ENCODE results near the gene RPL14.

The RPL14 gene

GRCh38 chr3:40487172-40487571 lies 30.0 kb downstream of the RPL14 start:
- no peaks in the 10 kb centered on the region for H3K9me3 ChIP-seq
- DNase-seq, result no peak
- no peak overlapping the region for H3K4me3 ChIP-seq (ENCODE audit: low read depth, low read length)
- H3K36me3 ChIP-seq, result no peaks in the 10 kb centered on the region
- H3K4me1 ChIP-seq, result no peaks in the 10 kb centered on the region
- H3K27me3 ChIP-seq, result no peaks in the 10 kb centered on the region
- TF ChIP-seq CTCF (IDR thresholded peaks at IDR 0.05; ENCODE audit: low read depth, low read length), result no peak

GRCh38 chr3:40490916-40491315 lies 33.8 kb downstream of the RPL14 start:
- H3K4me1 ChIP-seq, result no peaks in the 10 kb centered on the region
- no peak for TF ChIP-seq CTCF (IDR thresholded peaks at IDR 0.05; ENCODE audit: low read depth, low read length)
- DNase-seq, result no peak
- H3K36me3 ChIP-seq, result no peaks in the 10 kb centered on the region
- no peaks in the 10 kb centered on the region for H3K9me3 ChIP-seq
- no peak overlapping the region for H3K4me3 ChIP-seq (ENCODE audit: low read depth, low read length)
- H3K27me3 ChIP-seq, result no peaks in the 10 kb centered on the region

- no peak overlapping the region for H3K4me3 ChIP-seq (ENCODE audit: low read depth, low read length)
- H3K36me3 ChIP-seq, result no peaks in the 10 kb centered on the region
- TF ChIP-seq CTCF (IDR thresholded peaks at IDR 0.05; ENCODE audit: low read depth, low read length), result no peak
- H3K4me1 ChIP-seq, result no peaks in the 10 kb centered on the region
- no peak for DNase-seq
- H3K27me3 ChIP-seq, result no peaks in the 10 kb centered on the region
- H3K9me3 ChIP-seq, result no peaks in the 10 kb centered on the region
These were observed 37.6 kb downstream of the RPL14 start for GRCh38 chr3:40494698-40495097.

GRCh38 chr3:40497288-40497687 lies 40.1 kb downstream of the RPL14 start:
- Histone ChIP-seq H3K4me1 (no peaks in the 10 kb centered on the region), H3K36me3 (no peaks in the 10 kb centered on the region), H3K27me3 (no peaks in the 10 kb centered on the region), H3K4me3 (ENCODE audit: low read depth, low read length) (no peak overlapping the region), H3K9me3 (no peaks in the 10 kb centered on the region)
- no peak for DNase-seq
- TF ChIP-seq CTCF (IDR thresholded peaks at IDR 0.05; ENCODE audit: low read depth, low read length), result no peak

GRCh38 chr3:40499952-40500351 lies 42.8 kb downstream of the RPL14 start:
- Histone ChIP-seq H3K27me3 (no peaks in the 10 kb centered on the region), H3K36me3 (no peaks in the 10 kb centered on the region), H3K4me1 (no peaks in the 10 kb centered on the region), H3K9me3 (no peaks in the 10 kb centered on the region), H3K4me3 (ENCODE audit: low read depth, low read length) (no peak overlapping the region)
- no peak for DNase-seq
- no peak for TF ChIP-seq CTCF (IDR thresholded peaks at IDR 0.05; ENCODE audit: low read depth, low read length)

- Histone ChIP-seq H3K27me3 (no peaks in the 10 kb centered on the region), H3K4me3 (ENCODE audit: low read depth, low read length) (no peak overlapping the region), H3K4me1 (no peaks in the 10 kb centered on the region), H3K36me3 (no peaks in the 10 kb centered on the region), H3K9me3 (no peaks in the 10 kb centered on the region)
- no peak for TF ChIP-seq CTCF (IDR thresholded peaks at IDR 0.05; ENCODE audit: low read depth, low read length)
- DNase-seq, result no peak
These were observed 44.9 kb downstream of the RPL14 start for GRCh38 chr3:40502034-40502433.
